ENCODE measurements around the gene THRAP3. TPM values are rescaled to one million over a fixed set of nuclear protein-coding genes. Genes with fewer than 3 reads are reported as not detected.

Gene THRAP3
- total and polyA plus RNA-seq, 2 of the 8 experiments (the other 6 are each of a cell fraction or from before 2014, with no cell fraction given) = 40.2 to 183 TPM

- TF ChIP-seq CREB1 (IDR thresholded peaks at IDR 0.05) (no peak), BCL11A (IDR thresholded peaks at IDR 0.05; ENCODE audit: low read depth in 2 of 2, low read length in 2 of 2) (no peak), EZH2 (IDR thresholded peaks at IDR 0.05; ENCODE audit: low read depth, low read length, severe bottlenecking) (no peak), BACH1 (IDR thresholded peaks at IDR 0.05; ENCODE audit: low read length) (no peak), RFX5 (IDR thresholded peaks at IDR 0.05; ENCODE audit: borderline replicate concordance, low read depth, low read length) (no peak), EP300 (IDR thresholded peaks at IDR 0.05; ENCODE audit: borderline replicate concordance in 1 of 2, low read depth in 2 of 2, low read length in 2 of 2) (no peak)
These were observed 21.2 kb upstream of the THRAP3 start (continued) for GRCh38 chr1:36203027-36203553.

Measured in H1 (cell line).